ENCODE results near the gene FGD6. TPM values are rescaled to one million over a fixed set of nuclear protein-coding genes. Genes with fewer than 3 reads are reported as not detected.
"Not testable (repeated sequence)": the region's sequence is repeated elsewhere in the genome, so short reads cannot be mapped to it uniquely, and the experiment has no call there.

The FGD6 gene
- total RNA-seq, 1 experiment from 2014 or later: 1.1 TPM

DNA sequence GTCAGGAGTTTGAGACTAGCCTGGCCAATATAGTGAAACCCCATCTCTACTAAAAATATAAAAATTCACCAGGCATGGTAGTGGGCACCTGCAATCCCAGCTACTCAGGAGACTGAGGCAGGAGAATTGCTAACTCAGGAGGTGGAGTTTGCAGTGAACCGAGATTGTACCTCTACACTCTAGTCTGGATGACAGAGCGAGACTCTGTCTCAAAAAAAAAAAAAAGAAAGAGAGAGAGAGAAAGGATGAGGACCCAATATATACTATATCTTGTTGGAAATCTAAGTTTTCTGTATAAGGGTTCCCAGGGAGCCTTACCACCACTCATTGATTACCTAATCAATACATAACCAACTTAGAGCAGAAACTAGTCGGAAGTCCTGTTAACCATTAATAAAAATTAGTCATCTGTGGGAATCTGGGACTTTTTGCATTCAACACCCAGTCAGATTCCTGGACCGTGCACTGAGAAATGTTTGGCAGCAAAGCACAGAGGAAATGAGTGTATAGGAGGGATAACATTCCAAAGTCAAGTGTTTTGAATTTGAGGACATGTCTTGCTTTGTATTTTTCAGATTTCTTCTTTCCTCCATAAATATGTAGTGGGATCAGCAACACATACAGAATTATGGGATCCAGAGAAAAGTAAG, 99.0 kb downstream of the FGD6 start:
- DNase-seq (ENCODE audit: low read depth, low spot score): no peak
- in situ Hi-C loops (cut with HindIII; ENCODE audit: low pct_unique_long_range_greater_than_20kb, low sequenced_read_pairs): no loop called here

- DNase-seq (ENCODE audit: low read depth, low spot score): peak; percentile 84
- in situ Hi-C loops (cut with HindIII; ENCODE audit: low pct_unique_long_range_greater_than_20kb, low sequenced_read_pairs): no loop called here
Measured at GRCh38 chr12:95117178-95117599, 100.1 kb downstream of the FGD6 start.

DNA sequence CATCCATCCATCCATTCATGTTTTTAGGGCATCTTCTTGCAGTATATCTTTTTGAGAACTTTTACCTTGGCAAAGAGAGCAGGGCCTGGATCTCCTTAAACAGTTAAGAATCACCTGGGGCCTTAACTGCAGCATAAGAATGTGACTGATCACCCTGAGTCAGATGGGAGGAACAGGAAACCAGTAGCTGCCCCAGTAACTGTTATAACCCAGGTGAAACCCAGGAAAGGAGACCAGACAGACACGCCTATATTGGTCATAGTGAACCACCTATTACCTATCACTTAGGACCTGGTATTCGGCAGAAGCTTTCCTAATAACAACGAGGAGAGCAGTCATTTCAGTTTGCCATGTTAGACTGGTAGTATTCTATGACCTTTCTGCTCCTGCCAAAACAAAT, 100.5 kb downstream of the FGD6 start:
- no peak for DNase-seq (ENCODE audit: low read depth, low spot score)
- in situ Hi-C loops (cut with HindIII; ENCODE audit: low pct_unique_long_range_greater_than_20kb, low sequenced_read_pairs): no loop called here

GRCh38 chr12:95116341-95116740, 100.9 kb downstream of the FGD6 start:
- in situ Hi-C loops (cut with HindIII; ENCODE audit: low pct_unique_long_range_greater_than_20kb, low sequenced_read_pairs): no loop called here
- no peak for DNase-seq (ENCODE audit: low read depth, low spot score)

GRCh38 chr12:95115641-95116040, 101.6 kb downstream of the FGD6 start:
- in situ Hi-C loops (cut with HindIII; ENCODE audit: low pct_unique_long_range_greater_than_20kb, low sequenced_read_pairs): no loop called here
- no peak for DNase-seq (ENCODE audit: low read depth, low spot score)

DNA sequence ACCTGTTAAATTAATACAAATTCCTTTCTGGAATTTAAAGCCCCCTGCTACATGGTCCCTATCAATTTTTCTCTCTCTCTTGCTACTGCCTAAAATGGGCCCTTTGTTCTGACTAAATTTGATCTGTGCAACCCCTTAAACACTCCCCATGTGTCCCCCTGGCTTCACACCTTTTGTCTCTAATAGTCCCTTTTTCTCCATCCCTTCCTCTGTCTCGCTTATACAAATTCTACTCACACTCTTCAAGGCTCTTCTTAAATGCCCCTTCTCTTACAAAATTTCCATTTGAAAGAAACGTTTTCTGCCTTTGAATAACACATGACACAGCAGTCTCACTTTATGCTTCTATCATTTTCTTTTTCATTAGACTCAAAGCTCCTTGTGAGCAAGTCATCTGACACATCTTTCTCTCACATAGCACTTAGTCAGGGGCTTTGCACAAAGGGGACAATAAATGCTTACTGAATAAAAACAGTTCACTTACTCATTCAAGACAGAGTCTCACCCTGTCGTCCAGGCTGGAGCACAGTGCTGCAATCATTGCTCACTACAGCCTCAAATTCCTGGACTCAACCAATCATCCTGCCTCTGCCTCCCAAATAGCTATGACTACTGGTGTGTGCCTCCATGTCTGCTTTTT, 102.4 kb downstream of the FGD6 start:
- in situ Hi-C loops (cut with HindIII; ENCODE audit: low pct_unique_long_range_greater_than_20kb, low sequenced_read_pairs): no loop called here
- peak; percentile 63 for DNase-seq (ENCODE audit: low read depth, low spot score)

- no peak for DNase-seq (ENCODE audit: low read depth, low spot score)
- in situ Hi-C loops (cut with HindIII; ENCODE audit: low pct_unique_long_range_greater_than_20kb, low sequenced_read_pairs): no loop called here
Measured at GRCh38 chr12:95107362-95107761, 109.9 kb downstream of the FGD6 start.

DNA sequence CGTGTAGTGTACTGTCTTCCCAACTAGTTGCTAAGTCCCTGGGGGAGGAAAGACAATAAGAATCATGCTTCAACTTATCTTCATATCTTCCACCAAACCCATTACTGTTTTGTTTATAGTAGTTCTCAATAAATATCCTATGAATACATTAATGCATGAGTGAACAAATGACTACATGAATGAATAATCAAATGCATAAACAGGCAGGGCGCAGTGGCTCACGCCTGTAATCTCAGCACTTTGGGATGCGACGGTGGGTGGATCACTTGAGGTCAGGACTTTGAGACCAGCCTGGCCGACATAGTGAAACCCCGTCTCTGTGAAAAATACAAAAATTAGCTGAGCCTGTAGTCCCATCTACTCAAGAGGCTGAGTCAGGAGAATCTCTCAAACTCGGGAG, 111.7 kb downstream of the FGD6 start:
- no peak for DNase-seq (ENCODE audit: low read depth, low spot score)
- in situ Hi-C loops (cut with HindIII; ENCODE audit: low pct_unique_long_range_greater_than_20kb, low sequenced_read_pairs): no loop called here

DNA sequence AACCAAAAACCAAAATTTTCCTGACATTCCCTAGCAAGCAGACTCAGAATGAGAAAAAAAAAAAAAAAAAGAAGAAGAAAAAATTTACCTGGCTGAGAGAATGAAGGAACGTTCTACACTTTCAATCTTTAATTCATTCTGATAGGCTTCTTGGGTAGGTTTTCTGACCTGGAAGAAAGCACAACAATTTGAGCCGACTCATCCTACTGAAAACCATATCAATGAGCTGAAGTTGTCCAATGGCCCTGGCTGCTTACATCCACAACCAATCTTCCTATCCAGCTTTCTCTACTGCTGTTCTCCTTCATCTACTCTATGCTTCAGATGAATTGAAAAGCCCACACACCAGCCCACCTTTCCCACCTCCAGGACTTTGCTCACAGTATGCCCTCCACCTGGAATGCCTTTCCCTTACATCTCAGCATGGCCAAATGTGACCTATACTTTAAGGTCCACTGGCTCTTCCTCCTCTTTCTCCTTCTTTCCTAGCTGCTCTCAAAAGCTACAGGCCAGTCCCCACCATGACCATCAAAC, 112.3 kb downstream of the FGD6 start:
- DNase-seq (ENCODE audit: low read depth, low spot score): no peak
- in situ Hi-C loops (cut with HindIII; ENCODE audit: low pct_unique_long_range_greater_than_20kb, low sequenced_read_pairs): no loop called here

- in situ Hi-C loops (cut with HindIII; ENCODE audit: low pct_unique_long_range_greater_than_20kb, low sequenced_read_pairs): no loop called here
- peak; percentile 56 for DNase-seq (ENCODE audit: low read depth, low spot score)
Measured at GRCh38 chr12:95102916-95103671, 114.2 kb downstream of the FGD6 start.

- in situ Hi-C loops (cut with HindIII; ENCODE audit: low pct_unique_long_range_greater_than_20kb, low sequenced_read_pairs); DNase-seq (ENCODE audit: low read depth, low spot score): not testable (repeated sequence)
Measured at GRCh38 chr12:95101957-95102356, 115.3 kb downstream of the FGD6 start.

DNA sequence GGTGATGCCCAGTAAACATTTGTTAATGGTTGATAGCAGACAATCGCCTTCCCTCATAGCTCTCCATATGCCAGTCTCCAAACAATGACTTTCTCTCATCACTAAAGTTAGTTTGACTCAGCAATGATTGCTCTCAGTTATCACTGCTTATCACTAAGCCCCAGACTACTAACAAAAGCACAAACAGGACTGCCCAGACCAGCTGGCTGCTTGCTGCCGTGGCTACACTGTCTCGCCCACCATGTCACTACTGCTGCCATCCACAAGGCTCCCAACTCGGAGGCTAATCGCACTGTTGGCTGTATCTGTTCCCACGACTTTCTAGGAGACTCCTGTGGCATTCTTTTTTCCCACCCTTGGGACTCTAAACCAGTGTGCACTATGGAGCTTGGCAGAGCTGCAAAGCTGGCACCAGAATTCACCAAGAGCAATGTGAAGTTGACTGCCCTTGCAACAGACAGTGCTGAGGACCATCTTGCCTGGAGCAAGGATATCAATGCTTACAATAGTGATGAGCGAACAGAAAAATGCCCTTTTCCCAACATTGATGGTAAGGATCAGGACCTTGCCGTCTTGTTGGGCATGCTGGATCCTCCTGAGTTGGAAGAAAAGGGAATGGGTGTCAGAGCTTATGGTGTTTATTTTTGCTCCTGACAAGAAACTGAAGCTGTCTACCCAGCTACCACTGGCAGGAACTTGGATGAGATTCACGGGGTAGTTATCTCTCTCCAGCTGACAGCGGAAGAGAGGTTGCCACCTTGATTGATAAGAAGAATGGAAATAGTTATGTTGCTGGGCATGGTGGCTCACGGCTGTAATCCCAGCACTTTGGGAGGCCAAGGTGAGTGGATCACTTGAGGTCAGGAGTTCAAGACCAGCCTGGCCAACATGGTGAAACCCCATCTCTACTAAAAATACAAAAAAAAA, 116.7 kb downstream of the FGD6 start:
- in situ Hi-C loops (cut with HindIII; ENCODE audit: low pct_unique_long_range_greater_than_20kb, low sequenced_read_pairs): no loop called here
- no peak for DNase-seq (ENCODE audit: low read depth, low spot score)

DNA sequence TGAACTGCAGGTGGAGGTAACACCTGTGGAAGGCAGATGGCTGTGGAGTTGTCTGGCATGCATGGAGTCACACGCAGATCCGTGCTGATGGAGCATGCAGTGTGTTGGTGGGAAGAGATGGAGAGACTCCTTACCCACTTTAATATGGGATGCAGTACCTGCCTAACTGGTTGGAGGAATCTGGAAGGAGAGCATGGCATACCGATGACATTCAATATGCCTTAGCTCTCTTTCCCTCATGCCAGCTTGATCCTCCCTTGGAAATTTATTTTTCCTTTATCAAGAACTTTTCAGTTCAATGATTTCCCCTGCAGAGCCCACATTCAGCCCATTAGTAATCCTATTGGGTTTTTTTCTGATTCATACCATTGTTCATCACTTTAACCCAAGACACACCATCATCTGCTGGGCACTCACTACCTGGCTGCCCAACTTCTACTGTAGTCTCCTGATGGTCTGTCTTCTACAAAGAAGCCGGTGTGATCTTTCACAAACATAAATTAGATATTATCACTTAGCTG, 117.9 kb downstream of the FGD6 start:
- in situ Hi-C loops (cut with HindIII; ENCODE audit: low pct_unique_long_range_greater_than_20kb, low sequenced_read_pairs): no loop called here

GRCh38 chr12:95096852-95097251, 120.4 kb downstream of the FGD6 start:
- no peak for DNase-seq (ENCODE audit: low read depth, low spot score)
- in situ Hi-C loops (cut with HindIII; ENCODE audit: low pct_unique_long_range_greater_than_20kb, low sequenced_read_pairs): no loop called here

More for the DNA sequence above, 117.9 kb downstream of the FGD6 start:
- no peak for DNase-seq (ENCODE audit: low read depth, low spot score)

DNA sequence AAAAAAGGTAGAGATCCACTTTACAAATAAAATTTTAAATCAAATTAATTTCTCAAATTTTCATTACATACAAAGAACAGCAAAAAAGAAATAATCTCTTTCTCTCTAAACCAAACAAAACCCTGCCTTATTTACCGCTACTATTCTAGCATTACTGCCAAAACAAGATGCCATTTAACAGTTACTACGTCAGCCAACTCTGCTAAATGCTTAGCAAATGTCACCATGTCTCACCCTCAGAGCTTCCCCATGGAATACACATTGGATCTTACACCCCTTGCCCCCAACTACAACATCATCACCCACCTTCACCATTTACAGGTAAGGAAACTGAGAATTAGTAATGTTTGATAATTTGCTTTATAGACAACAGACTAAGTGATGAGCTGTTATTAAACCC, 120.9 kb downstream of the FGD6 start:
- in situ Hi-C loops (cut with HindIII; ENCODE audit: low pct_unique_long_range_greater_than_20kb, low sequenced_read_pairs): no loop called here
- DNase-seq (ENCODE audit: low read depth, low spot score): no peak

GRCh38 chr12:95095866-95096265, 121.4 kb downstream of the FGD6 start:
- in situ Hi-C loops (cut with HindIII; ENCODE audit: low pct_unique_long_range_greater_than_20kb, low sequenced_read_pairs); DNase-seq (ENCODE audit: low read depth, low spot score): not testable (repeated sequence)

- DNase-seq (ENCODE audit: low read depth, low spot score): no peak
- in situ Hi-C loops (cut with HindIII; ENCODE audit: low pct_unique_long_range_greater_than_20kb, low sequenced_read_pairs): no loop called here
Measured at GRCh38 chr12:95089462-95089861, 127.8 kb downstream of the FGD6 start.

All from SK-MEL-5 (cell line).